Activated T-cell treated with anti-CD3 and anti-CD28 coated beads, Interleukin-2, amount 50 U/mL, for 48 hours (primary cell): ENCODE results near the gene B4GALT2.

Experiments used
- DNase-seq, 2 experiments: peaks; one replicate each; pipeline ENCODE4 v3.0.0-alpha.2; 2020

B4GALT2 gene

GRCh38 chr1:43946236-43947060 lies 32.6 kb upstream of the B4GALT2 start, which contains the start of gene IPO13:
Gene IPO13 (plus strand): TSS chr1:43946950. CDS start chr1:43947601, 651 bp downstream.
- DNase-seq, result peak; percentile 96 to 98

- DNase-seq, result no peak
Observed at GRCh38 chr1:43947061-43947873, 31.7 kb upstream of the B4GALT2 start.

GRCh38 chr1:43947874-43948437 lies 31.1 kb upstream of the B4GALT2 start:
- DNase-seq, result no peak

GRCh38 chr1:43949678-43950077 lies 29.3 kb upstream of the B4GALT2 start:
- no peak for DNase-seq

- DNase-seq, result no peak
Observed at GRCh38 chr1:43951021-43951985, 27.7 kb upstream of the B4GALT2 start.

- no peak for DNase-seq
Observed at GRCh38 chr1:43952731-43953346, 26.2 kb upstream of the B4GALT2 start.

- no peak for DNase-seq
Observed at GRCh38 chr1:43953361-43953760, 25.6 kb upstream of the B4GALT2 start.

GRCh38 chr1:43954036-43954435 lies 25.0 kb upstream of the B4GALT2 start:
- no peak for DNase-seq

- DNase-seq, result no peak
Observed at GRCh38 chr1:43956234-43956633, 22.8 kb upstream of the B4GALT2 start.

GRCh38 chr1:43957407-43958040 lies 21.5 kb upstream of the B4GALT2 start:
- no peak for DNase-seq

- no peak for DNase-seq
Observed at GRCh38 chr1:43958351-43959255, 20.4 kb upstream of the B4GALT2 start.

GRCh38 chr1:43960798-43961197 lies 18.2 kb upstream of the B4GALT2 start:
- DNase-seq, result no peak

GRCh38 chr1:43961692-43962091 lies 17.3 kb upstream of the B4GALT2 start:
- no peak for DNase-seq

- DNase-seq, result no peak
Observed at GRCh38 chr1:43962324-43962723, 16.7 kb upstream of the B4GALT2 start.

- DNase-seq, result no peak
Observed at GRCh38 chr1:43963006-43963405, 16.0 kb upstream of the B4GALT2 start.

- no peak for DNase-seq
Observed at GRCh38 chr1:43963890-43964289, 15.1 kb upstream of the B4GALT2 start.

- no peak for DNase-seq
Observed at GRCh38 chr1:43965316-43965715, 13.7 kb upstream of the B4GALT2 start.

- no peak for DNase-seq
Observed at GRCh38 chr1:43968348-43968948, 10.6 kb upstream of the B4GALT2 start.

GRCh38 chr1:43969416-43969745 lies 9.6 kb upstream of the B4GALT2 start:
- DNase-seq, result no peak
